ENCODE data around the gene COL4A4.

DNA sequence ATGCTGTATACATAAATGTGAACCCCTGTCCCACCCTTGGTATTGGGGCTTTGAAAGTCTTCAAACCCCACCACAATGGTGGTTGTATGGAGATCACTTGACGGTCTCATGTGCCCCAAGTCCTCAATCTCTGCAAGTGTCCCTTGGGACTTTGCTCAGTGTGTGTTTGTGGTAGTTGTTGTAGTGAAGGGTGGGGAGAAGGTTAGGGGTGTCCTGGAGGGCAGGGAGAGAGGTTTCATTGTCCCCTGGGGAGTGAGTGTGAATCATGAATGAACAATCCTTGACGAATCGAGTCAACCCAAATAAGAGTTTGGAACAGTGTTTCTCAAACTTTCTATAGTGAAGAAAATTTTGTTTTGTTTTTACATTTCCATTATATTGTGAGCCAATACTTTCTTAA is 28.5 kb upstream of the COL4A4 start:
- TF ChIP-seq, protein P1, sequence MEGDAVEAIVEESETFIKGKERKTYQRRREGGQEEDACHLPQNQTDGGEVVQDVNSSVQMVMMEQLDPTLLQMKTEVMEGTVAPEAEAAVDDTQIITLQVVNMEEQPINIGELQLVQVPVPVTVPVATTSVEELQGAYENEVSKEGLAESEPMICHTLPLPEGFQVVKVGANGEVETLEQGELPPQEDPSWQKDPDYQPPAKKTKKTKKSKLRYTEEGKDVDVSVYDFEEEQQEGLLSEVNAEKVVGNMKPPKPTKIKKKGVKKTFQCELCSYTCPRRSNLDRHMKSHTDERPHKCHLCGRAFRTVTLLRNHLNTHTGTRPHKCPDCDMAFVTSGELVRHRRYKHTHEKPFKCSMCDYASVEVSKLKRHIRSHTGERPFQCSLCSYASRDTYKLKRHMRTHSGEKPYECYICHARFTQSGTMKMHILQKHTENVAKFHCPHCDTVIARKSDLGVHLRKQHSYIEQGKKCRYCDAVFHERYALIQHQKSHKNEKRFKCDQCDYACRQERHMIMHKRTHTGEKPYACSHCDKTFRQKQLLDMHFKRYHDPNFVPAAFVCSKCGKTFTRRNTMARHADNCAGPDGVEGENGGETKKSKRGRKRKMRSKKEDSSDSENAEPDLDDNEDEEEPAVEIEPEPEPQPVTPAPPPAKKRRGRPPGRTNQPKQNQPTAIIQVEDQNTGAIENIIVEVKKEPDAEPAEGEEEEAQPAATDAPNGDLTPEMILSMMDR (IDR thresholded peaks at IDR 0.05; ENCODE audit: low read length), result no peak
- TF ChIP-seq EZH2phosphoT487 (IDR thresholded peaks at IDR 0.05; ENCODE audit: low read length) (no peak), EZH2 (optimal IDR thresholded peaks at IDR 0.05; ENCODE audit: low read depth, low read length) (no peak)
